K562 (cell line): ENCODE measurements around the gene AASS. TPM values are rescaled to one million over a fixed set of nuclear protein-coding genes. Genes with fewer than 3 reads are reported as not detected.

Source experiments
- ATAC-seq: fragments of 200-7000 bp; cut with Tn5 transposase; 3 replicates; pipeline ENCODE4 v1.9.1; 2020; ENCODE audit warnings: moderate library complexity
- BruUV-seq: library from RNA; stranded (reverse); fragments of 400-500 nt; replicated peaks from 2 replicates; lab custom pipeline; 2021; lab: Mats Ljungman, UMichigan
- CTCF ChIA-PET: fragments of 300-600 bp; formaldehyde crosslinking; extraction: SDS; loops from one replicate; lab custom pipeline; 2021; ENCODE audit warnings: low intra/inter-chr PET ratio; lab: Yijun Ruan, JAX
- POLR2A ChIA-PET: fragments of 300-600, 350-650 bp; sonication (Branson Sonifier 250); formaldehyde crosslinking; extraction: SDS; loops from one replicate; lab custom pipeline; 2021; ENCODE audit warnings: antibody characterized with exemption, inconsistent platforms; lab: Yijun Ruan, JAX
- DNase-seq, 4 experiments: peaks; one replicate each; pipeline versions ENCODE4 v3.0.0 to v3.0.0-alpha.2; 2011 to 2018; ENCODE audit warnings: low spot score in 3 of 4, mixed read lengths in 3 of 4; ENCODE audit errors: extremely low read depth in 1 of 4
- FAIRE-seq: peaks from 2 replicates; lab custom pipeline; 2011; peaks lifted over from hg19 to GRCh38; lab: Jason Lieb, UNC
- H2AFZ ChIP-seq: 2 replicates; pipeline ENCODE4 v1.6.0; 2011; ENCODE audit warnings: low read depth, low read length, control low read depth, inconsistent platforms
- H3K27ac ChIP-seq: fragments of 200-600 bp; 3 replicates; pipeline ENCODE4 v1.8.0; 2011; ENCODE audit warnings: low read depth, mild to moderate bottlenecking, control low read depth, inconsistent platforms, low read length, moderate library complexity, mixed read lengths; ENCODE audit errors: extremely low read depth
- H3K27me3 ChIP-seq, 2 experiments: fragments of 300-600 bp in 1 of 2; 2 replicates in 1 of 2; 3 replicates in 1 of 2; pipeline versions ENCODE4 v1.6.0 to v1.8.0; 2011; ENCODE audit warnings: inconsistent platforms in 2 of 2, low read length in 2 of 2, mild to moderate bottlenecking in 1 of 2, mixed read lengths in 1 of 2, moderate library complexity in 1 of 2; ENCODE audit not compliant: control insufficient read depth in 2 of 2, insufficient read depth in 2 of 2
- H3K36me3 ChIP-seq: fragments of 300-600 bp; 3 replicates; pipeline ENCODE4 v1.8.0; 2011; ENCODE audit warnings: mild to moderate bottlenecking, low read length, inconsistent platforms; ENCODE audit not compliant: control insufficient read depth, insufficient read depth
- H3K4me1 ChIP-seq, 2 experiments: fragments of 200-600 bp in 1 of 2; replicated peaks in 1 of 2; 2 replicates in 1 of 2; 3 replicates in 1 of 2; pipeline versions ENCODE4 v1.5.1 to v1.8.0; 2011; ENCODE audit warnings: inconsistent platforms in 2 of 2, low read length in 2 of 2, mild to moderate bottlenecking in 1 of 2, mixed read lengths in 1 of 2, moderate library complexity in 1 of 2; ENCODE audit not compliant: control insufficient read depth in 2 of 2, insufficient read depth in 2 of 2
- H3K4me2 ChIP-seq: 2 replicates; pipeline ENCODE4 v1.6.1; 2011; ENCODE audit warnings: low read length, control low read depth, inconsistent platforms, mixed read lengths; ENCODE audit not compliant: insufficient read depth
- H3K4me3 ChIP-seq: fragments of 200-600 bp; sonication (generic), shearing (Covaris generic); 2 replicates; pipeline ENCODE4 v1.5.1; 2016; ENCODE audit warnings: control low read depth, inconsistent platforms
- H3K79me2 ChIP-seq: fragments of 200-600 bp; 3 replicates; pipeline ENCODE4 v1.8.0; 2011; ENCODE audit warnings: low read length, inconsistent platforms; ENCODE audit not compliant: control insufficient read depth, insufficient read depth
- H3K9ac ChIP-seq, 2 experiments: 2 replicates each; pipeline versions ENCODE4 v1.6.0 to v1.6.1; 2011; ENCODE audit warnings: low read depth in 2 of 2, low read length in 2 of 2, control low read depth in 1 of 2, inconsistent platforms in 1 of 2, mild to moderate bottlenecking in 1 of 2, mixed read lengths in 1 of 2; ENCODE audit not compliant: insufficient read depth in 1 of 2
- H3K9me1 ChIP-seq: one replicate; pipeline ENCODE4 v1.6.0; 2011; ENCODE audit warnings: inconsistent platforms, mild to moderate bottlenecking, low read length, moderate library complexity; ENCODE audit not compliant: control insufficient read depth, insufficient read depth
- H3K9me3 ChIP-seq: replicated peaks from 2 replicates; pipeline ENCODE4 v1.5.1; 2011; ENCODE audit warnings: low read depth, low read length, inconsistent platforms; ENCODE audit not compliant: control insufficient read depth, insufficient read depth
- H4K20me1 ChIP-seq: replicated peaks from 2 replicates; pipeline ENCODE4 v1.6.1; 2011; ENCODE audit warnings: low read length, inconsistent platforms, mixed read lengths; ENCODE audit not compliant: control insufficient read depth, insufficient read depth
- MAZ ChIP-seq, 2 experiments: fragments of 450-650 bp in 1 of 2; sonication (generic) in 1 of 2; formaldehyde crosslinking; IDR thresholded peaks in 1 of 2; conservative IDR thresholded peaks in 1 of 2; 2 replicates each; pipeline versions ENCODE4 v1.4.0 to v1.5.0; 2020; ENCODE audit warnings: mild to moderate bottlenecking in 1 of 2, missing genetic modification reagents in 1 of 2
- MYC ChIP-seq, 2 experiments: fragments of 250-450 bp in 1 of 2; sonication (Bioruptor Pico) in 1 of 2; IDR thresholded peaks; 2 replicates each; pipeline versions ENCODE4 v1.5.1 to v1.6.1; 2012 to 2021; ENCODE audit warnings: low read depth in 2 of 2, borderline replicate concordance in 1 of 2, improper control_type of control experiment in 1 of 2, low read length in 1 of 2, mild to moderate bottlenecking in 1 of 2, moderate library complexity in 1 of 2
- NFIX ChIP-seq: fragments of 250-450 bp; sonication (Bioruptor Pico); IDR thresholded peaks from 2 replicates; pipeline ENCODE4 v1.4.0; 2020; ENCODE audit warnings: low read depth, mild to moderate bottlenecking, moderate library complexity
- RBBP5 ChIP-seq: fragments of 200-600 bp; sonication (generic); IDR thresholded peaks from 2 replicates; pipeline ENCODE4 v1.6.1; 2012; ENCODE audit warnings: borderline replicate concordance, mild to moderate bottlenecking, low read length, control low read depth, inconsistent platforms; ENCODE audit not compliant: insufficient read depth, poor library complexity, severe bottlenecking
- THAP12 ChIP-seq: fragments of 250-450 bp; sonication (Bioruptor Pico); IDR thresholded peaks from 2 replicates; pipeline ENCODE4 v1.9.0; 2021; ENCODE audit warnings: mild to moderate bottlenecking, inconsistent platforms
- ZNF24 ChIP-seq: fragments of 450-650 bp; IDR thresholded peaks from 2 replicates; pipeline ENCODE4 v1.6.1; 2016
- ZNF668 ChIP-seq: fragments of 250-450 bp; sonication (Bioruptor Pico); IDR thresholded peaks from 2 replicates; pipeline ENCODE4 v1.8.0; 2022; ENCODE audit warnings: mild to moderate bottlenecking, inconsistent platforms
- in situ Hi-C: fragments of 300-500 bp; cut with MboI; formaldehyde crosslinking; loops from 4 replicates; pipeline ENCODE4 v1.15.0; 2018; ENCODE audit warnings: inconsistent platforms, mixed read lengths
- intact Hi-C: fragments of 100-400 bp; cut with micrococcal nuclease; formaldehyde crosslinking; loops from 2 replicates; pipeline ENCODE4 v1.14.2; 2022
- polyA plus RNA-seq, 8 experiments: library from polyadenylated mRNA; depleted of rRNA in 4 of 8; stranded (reverse) in 5 of 8; unstranded in 3 of 8; fragments of >200 nt; fragmentation: Nextera tagmentation in 2 of 8; fragmentation: Illumina TruSeq in 1 of 8; extraction: Ambion mirVana in 2 of 8; extraction: Trizol in 1 of 8; gene quantifications; 2 replicates each; pipeline versions ENCODE4 v1.2.1 to v1.2.3, GENCODE V29; 2011 to 2014; ENCODE audit warnings: inconsistent platforms in 1 of 8, missing spikeins in 1 of 8
- total RNA-seq, 7 experiments: library from RNA; depleted of rRNA in 6 of 7; stranded (reverse); fragments of >200 nt in 6 of 7; fragmentation: Illumina TruSeq in 2 of 7; extraction: Trizol in 2 of 7; gene quantifications; 2 replicates each; pipeline versions ENCODE4 v1.2.1 to v1.2.3, GENCODE V29; 2011 to 2021; ENCODE audit warnings: low replicate concordance in 1 of 7
- TF ChIP-seq, protein P1 (sequence below): fragments of 450-650 bp; IDR thresholded peaks from 2 replicates; pipeline ENCODE4 v1.6.1; 2016
- TF ChIP-seq, protein P2 (sequence below): IDR thresholded peaks from 2 replicates; pipeline ENCODE4 v1.6.1; 2011; ENCODE audit not compliant: insufficient read length; ENCODE audit errors: extremely low read depth
- TF ChIP-seq, protein P3 (sequence below): IDR thresholded peaks from 3 replicates; pipeline ENCODE4 v1.6.1; 2011; ENCODE audit warnings: borderline replicate concordance, mild to moderate bottlenecking; ENCODE audit not compliant: insufficient read length, insufficient read depth
- TF ChIP-seq, protein P4 (sequence below): fragments of 250-450 bp; sonication (Bioruptor Pico); IDR thresholded peaks from 2 replicates; pipeline ENCODE4 v1.9.0; 2021; ENCODE audit warnings: mild to moderate bottlenecking
- TF ChIP-seq, protein P5 (sequence below): fragments of 200-800 bp; sonication (Bioruptor generic); IDR thresholded peaks from 2 replicates; pipeline ENCODE4 v1.6.1; 2017; ENCODE audit warnings: missing genetic modification characterization, missing compliant biosample characterization
- TF ChIP-seq, protein P6 (sequence below): sonication (generic); formaldehyde crosslinking; IDR thresholded peaks from 2 replicates; pipeline ENCODE4 v1.8.0; 2022; ENCODE audit warnings: missing genetic modification reagents, mild to moderate bottlenecking, borderline replicate concordance

The AASS gene
- total and polyA plus RNA-seq, 9 of the 15 experiments (the other 6 are each of a cell fraction or from before 2014, with no cell fraction given): 0.04 to 0.38 (median 0.07) TPM; not detected in 6

DNA sequence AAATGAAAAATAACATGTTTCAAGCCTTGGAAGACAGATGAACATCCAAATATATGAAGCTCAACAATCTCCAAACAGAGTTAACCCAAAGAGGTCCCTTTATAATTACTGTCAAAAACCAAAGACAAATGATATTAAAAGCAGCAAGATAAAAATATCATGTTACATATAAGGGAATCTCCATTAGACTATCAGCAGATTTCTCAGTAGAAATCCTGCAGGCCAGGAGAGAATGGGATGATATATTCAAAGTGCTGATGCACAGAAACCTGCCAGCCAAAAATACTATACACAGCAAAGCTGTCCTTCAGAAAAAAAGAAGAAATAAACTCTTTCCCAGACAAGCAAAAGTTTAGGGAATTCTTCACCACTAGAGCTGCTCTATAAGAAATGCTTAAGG, 41.0 kb downstream of the AASS start:
- no peak overlapping the region for H3K4me3 ChIP-seq
- ChIA-PET POLR2A (interaction anchor here (0.8 kb wide), 1 partner anchor 10 kb away, joined by 3 read pairs; no protein-coding TSS in a partner anchor), CTCF (no interaction called here)
- FAIRE-seq (no peak), DNase-seq (no peak), ATAC-seq (no peak)
- no peaks in the 10 kb centered on the region for H3K36me3 ChIP-seq
- no peak overlapping the region for H3K27ac ChIP-seq
- H3K9ac ChIP-seq: no peak overlapping the region
- in situ Hi-C loops: no loop called here
- no peak overlapping the region for H3K4me2 ChIP-seq
- H3K79me2 ChIP-seq: no peaks in the 10 kb centered on the region
- H2AFZ ChIP-seq: no peak overlapping the region
- H3K27me3 ChIP-seq: no peaks in the 10 kb centered on the region
- no peaks in the 10 kb centered on the region for H4K20me1 ChIP-seq
- no peaks in the 10 kb centered on the region for H3K4me1 ChIP-seq
- intact Hi-C loops: no loop called here
- BruUV-seq: no TSS peak
- H3K9me3 ChIP-seq: no peaks in the 10 kb centered on the region
- H3K9me1 ChIP-seq: no peaks in the 10 kb centered on the region
- TF ChIP-seq, protein P1, sequence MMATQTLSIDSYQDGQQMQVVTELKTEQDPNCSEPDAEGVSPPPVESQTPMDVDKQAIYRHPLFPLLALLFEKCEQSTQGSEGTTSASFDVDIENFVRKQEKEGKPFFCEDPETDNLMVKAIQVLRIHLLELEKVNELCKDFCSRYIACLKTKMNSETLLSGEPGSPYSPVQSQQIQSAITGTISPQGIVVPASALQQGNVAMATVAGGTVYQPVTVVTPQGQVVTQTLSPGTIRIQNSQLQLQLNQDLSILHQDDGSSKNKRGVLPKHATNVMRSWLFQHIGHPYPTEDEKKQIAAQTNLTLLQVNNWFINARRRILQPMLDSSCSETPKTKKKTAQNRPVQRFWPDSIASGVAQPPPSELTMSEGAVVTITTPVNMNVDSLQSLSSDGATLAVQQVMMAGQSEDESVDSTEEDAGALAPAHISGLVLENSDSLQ: no peak
- TF ChIP-seq RBBP5 (no peak), NFIX (CRISPR knock-in tag) (no peak), ZNF24 (no peak), THAP12 (no peak), MAZ (CRISPR knock-in tag; conservative IDR thresholded peaks at IDR 0.05 in 1 of 2, IDR thresholded peaks at IDR 0.05 in 1 of 2) (no peak), MYC (IDR thresholded peaks at IDR 0.05; ENCODE audit: low read depth, low read length) (no peak), MYC (CRISPR knock-in tag; IDR thresholded peaks at IDR 0.05; ENCODE audit: borderline replicate concordance, low read depth) (no peak), ZNF668 (CRISPR knock-in tag) (no peak)
- TF ChIP-seq, protein P2, sequence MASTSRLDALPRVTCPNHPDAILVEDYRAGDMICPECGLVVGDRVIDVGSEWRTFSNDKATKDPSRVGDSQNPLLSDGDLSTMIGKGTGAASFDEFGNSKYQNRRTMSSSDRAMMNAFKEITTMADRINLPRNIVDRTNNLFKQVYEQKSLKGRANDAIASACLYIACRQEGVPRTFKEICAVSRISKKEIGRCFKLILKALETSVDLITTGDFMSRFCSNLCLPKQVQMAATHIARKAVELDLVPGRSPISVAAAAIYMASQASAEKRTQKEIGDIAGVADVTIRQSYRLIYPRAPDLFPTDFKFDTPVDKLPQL: no peak
- TF ChIP-seq, protein P3, sequence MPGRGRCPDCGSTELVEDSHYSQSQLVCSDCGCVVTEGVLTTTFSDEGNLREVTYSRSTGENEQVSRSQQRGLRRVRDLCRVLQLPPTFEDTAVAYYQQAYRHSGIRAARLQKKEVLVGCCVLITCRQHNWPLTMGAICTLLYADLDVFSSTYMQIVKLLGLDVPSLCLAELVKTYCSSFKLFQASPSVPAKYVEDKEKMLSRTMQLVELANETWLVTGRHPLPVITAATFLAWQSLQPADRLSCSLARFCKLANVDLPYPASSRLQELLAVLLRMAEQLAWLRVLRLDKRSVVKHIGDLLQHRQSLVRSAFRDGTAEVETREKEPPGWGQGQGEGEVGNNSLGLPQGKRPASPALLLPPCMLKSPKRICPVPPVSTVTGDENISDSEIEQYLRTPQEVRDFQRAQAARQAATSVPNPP: no peak
- TF ChIP-seq, protein P4, sequence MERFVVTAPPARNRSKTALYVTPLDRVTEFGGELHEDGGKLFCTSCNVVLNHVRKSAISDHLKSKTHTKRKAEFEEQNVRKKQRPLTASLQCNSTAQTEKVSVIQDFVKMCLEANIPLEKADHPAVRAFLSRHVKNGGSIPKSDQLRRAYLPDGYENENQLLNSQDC (CRISPR knock-in tag): no peak
- TF ChIP-seq, protein P5, sequence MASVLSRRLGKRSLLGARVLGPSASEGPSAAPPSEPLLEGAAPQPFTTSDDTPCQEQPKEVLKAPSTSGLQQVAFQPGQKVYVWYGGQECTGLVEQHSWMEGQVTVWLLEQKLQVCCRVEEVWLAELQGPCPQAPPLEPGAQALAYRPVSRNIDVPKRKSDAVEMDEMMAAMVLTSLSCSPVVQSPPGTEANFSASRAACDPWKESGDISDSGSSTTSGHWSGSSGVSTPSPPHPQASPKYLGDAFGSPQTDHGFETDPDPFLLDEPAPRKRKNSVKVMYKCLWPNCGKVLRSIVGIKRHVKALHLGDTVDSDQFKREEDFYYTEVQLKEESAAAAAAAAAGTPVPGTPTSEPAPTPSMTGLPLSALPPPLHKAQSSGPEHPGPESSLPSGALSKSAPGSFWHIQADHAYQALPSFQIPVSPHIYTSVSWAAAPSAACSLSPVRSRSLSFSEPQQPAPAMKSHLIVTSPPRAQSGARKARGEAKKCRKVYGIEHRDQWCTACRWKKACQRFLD (CRISPR knock-in tag): no peak
- TF ChIP-seq, protein P6, sequence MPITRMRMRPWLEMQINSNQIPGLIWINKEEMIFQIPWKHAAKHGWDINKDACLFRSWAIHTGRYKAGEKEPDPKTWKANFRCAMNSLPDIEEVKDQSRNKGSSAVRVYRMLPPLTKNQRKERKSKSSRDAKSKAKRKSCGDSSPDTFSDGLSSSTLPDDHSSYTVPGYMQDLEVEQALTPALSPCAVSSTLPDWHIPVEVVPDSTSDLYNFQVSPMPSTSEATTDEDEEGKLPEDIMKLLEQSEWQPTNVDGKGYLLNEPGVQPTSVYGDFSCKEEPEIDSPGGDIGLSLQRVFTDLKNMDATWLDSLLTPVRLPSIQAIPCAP: no peak
